Activated CD4-positive, alpha-beta T cell treated with anti-CD3 and anti-CD28 coated beads, Interleukin-2, amount 10 ng/mL, durations not matched to agents 7 days and 5 days (primary cell): ENCODE results near the gene CFD. TPM values are rescaled to one million over a fixed set of nuclear protein-coding genes. Genes with fewer than 3 reads are reported as not detected.

Experiments
- CTCF ChIA-PET: fragments of 350-600 bp; sonication (Branson Sonifier 250); formaldehyde crosslinking; loops from one replicate; lab custom pipeline; 2021; ENCODE audit warnings: antibody characterized with exemption; lab: Charles Lee
- POLR2A ChIA-PET: fragments of 350-600 bp; sonication (Branson Sonifier 250); formaldehyde crosslinking; loops from one replicate; lab custom pipeline; 2021; ENCODE audit warnings: antibody characterized with exemption; lab: Charles Lee
- DNase-seq: peaks from one replicate; pipeline ENCODE4 v3.0.0-alpha.2; 2020
- H3K27ac Mint-ChIP-seq: one replicate; pipeline ENCODE4 v1.8.0; 2021; ENCODE audit warnings: mild to moderate bottlenecking, moderate library complexity, mixed read lengths
- H3K27me3 Mint-ChIP-seq: one replicate; pipeline ENCODE4 v1.8.0; 2021; ENCODE audit warnings: mixed read lengths
- H3K36me3 Mint-ChIP-seq: one replicate; pipeline ENCODE4 v1.8.0; 2021; ENCODE audit warnings: low read depth, mixed read lengths
- H3K4me1 Mint-ChIP-seq: one replicate; pipeline ENCODE4 v1.8.0; 2021; ENCODE audit warnings: mixed read lengths
- H3K4me3 Mint-ChIP-seq: one replicate; pipeline ENCODE4 v1.8.0; 2021; ENCODE audit warnings: mild to moderate bottlenecking, moderate library complexity, mixed read lengths
- H3K9me3 Mint-ChIP-seq: one replicate; pipeline ENCODE4 v1.8.0; 2021; ENCODE audit warnings: mixed read lengths
- microRNA-seq: library from miRNA; unstranded; fragments of <30 nt; microRNA quantifications from one replicate; pipeline ENCODE4 v1.2.0, GENCODE V29; 2021; ENCODE audit warnings: borderline microRNAs expressed, borderline replicate concordance
- total RNA-seq, 2 experiments: library from RNA; stranded (reverse); gene quantifications; one replicate each; pipeline ENCODE4 v1.2.3, GENCODE V29; 2021

CFD gene
- total RNA-seq, 2 experiments from 2014 or later = 1.5 to 1.6 TPM

DNA sequence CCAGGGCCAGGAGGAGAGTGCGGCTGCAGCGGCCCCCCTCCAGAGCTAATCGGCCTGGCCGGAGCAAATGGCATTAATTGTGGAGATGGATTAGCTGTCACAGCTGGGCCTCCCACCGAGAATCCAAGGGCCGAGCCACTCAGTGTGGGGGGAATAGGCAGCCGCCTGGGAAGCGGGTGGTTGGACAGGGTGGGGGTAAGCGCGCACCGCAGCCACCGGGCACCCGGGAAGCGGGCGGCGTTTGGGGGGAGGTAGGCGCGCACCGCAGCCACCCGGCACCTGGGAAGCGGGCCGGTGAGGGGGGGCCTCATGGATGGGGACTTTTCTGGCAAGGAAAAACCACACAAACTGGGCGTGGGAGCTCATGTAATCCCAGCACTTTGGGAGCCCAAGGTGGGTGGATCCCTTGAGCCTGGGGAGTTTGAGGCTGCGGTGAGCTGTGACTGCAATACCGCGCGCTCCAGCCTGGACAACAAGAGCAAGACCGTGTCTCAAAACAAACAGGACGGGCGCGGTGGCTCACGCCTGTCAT is 43.9 kb downstream of the CFD start:
- CTCF ChIA-PET = interaction anchor here (1.1 to 2.3 kb wide), 3 partner anchors 10 to 75 kb away, joined by 3 to 7 read pairs (median 3); partner anchors contain the start of genes AZU1, MED16 and RNU6-9
- Mint-ChIP-seq H3K27me3 (no peaks in the 10 kb centered on the region), H3K9me3 (no peaks in the 10 kb centered on the region), H3K4me1 (peaks cover 47% of the 10 kb centered on the region), H3K27ac (no peak overlapping the region), H3K4me3 (no peak overlapping the region), H3K36me3 (peaks cover 25% of the 10 kb centered on the region)
- DNase-seq = no peak
- POLR2A ChIA-PET = no interaction called here

DNA sequence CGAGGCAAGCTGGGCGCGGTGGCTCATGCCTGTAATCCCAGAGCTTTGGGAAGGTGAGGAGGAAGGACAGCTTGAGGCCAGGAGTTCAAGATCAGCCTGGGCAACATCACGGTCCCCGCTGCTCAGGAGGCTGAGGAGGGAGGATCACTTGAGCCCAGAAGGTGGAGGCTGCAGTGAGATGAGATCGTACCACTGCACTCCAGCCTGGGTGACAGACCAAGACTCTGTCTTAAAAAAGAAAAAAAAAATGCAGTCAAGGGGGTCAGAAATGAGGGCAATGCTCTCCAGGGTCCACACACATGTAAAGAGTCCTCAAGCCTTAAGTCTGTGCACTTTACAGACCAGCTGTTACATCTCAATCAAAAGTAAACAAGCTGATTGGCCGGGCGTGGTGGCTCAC is 45.1 kb downstream of the CFD start:
- Mint-ChIP-seq H3K9me3 (no peaks in the 10 kb centered on the region), H3K27me3 (no peaks in the 10 kb centered on the region), H3K4me1 (peaks cover 57% of the 10 kb centered on the region), H3K27ac (peak overlapping the region; percentile 31), H3K4me3 (no peak overlapping the region), H3K36me3 (peaks cover 25% of the 10 kb centered on the region)
- no peak for DNase-seq
- CTCF ChIA-PET = interaction anchor here (1.5 to 2.3 kb wide), 2 partner anchors 30 to 42 kb away, joined by 6 to 7 read pairs; no protein-coding TSS in a partner anchor
- POLR2A ChIA-PET = no interaction called here

DNA sequence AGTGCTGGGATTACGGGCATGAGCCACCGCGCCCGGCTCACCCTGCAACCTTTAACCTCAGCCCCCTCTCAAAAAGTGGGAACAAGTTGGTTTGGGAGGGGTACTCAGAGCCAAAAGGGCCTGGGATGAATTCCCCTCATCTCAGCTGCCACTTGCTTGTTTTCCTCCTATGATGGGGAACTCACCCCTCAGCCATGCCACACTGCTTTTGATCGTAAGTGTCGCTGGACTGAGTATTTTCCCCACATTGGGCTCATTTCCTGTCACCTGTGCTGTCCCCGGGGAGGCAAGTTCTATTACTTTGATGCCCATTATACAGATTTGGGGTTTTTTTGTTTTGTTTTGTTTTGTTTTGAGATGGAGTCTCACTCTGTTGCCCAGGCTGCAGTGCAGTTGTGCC is 47.0 kb downstream of the CFD start:
- Mint-ChIP-seq H3K27me3 (no peaks in the 10 kb centered on the region), H3K4me3 (no peak overlapping the region), H3K9me3 (no peaks in the 10 kb centered on the region), H3K36me3 (peaks cover 23% of the 10 kb centered on the region), H3K4me1 (peaks cover 62% of the 10 kb centered on the region), H3K27ac (peak overlapping the region; percentile 99)
- ChIA-PET CTCF (interaction anchor here (0.7 to 5.5 kb wide), 7 partner anchors 10 to 86 kb away, joined by 3 to 34 read pairs (median 3); no protein-coding TSS in a partner anchor), POLR2A (no interaction called here)
- DNase-seq = peak; percentile 50

DNA sequence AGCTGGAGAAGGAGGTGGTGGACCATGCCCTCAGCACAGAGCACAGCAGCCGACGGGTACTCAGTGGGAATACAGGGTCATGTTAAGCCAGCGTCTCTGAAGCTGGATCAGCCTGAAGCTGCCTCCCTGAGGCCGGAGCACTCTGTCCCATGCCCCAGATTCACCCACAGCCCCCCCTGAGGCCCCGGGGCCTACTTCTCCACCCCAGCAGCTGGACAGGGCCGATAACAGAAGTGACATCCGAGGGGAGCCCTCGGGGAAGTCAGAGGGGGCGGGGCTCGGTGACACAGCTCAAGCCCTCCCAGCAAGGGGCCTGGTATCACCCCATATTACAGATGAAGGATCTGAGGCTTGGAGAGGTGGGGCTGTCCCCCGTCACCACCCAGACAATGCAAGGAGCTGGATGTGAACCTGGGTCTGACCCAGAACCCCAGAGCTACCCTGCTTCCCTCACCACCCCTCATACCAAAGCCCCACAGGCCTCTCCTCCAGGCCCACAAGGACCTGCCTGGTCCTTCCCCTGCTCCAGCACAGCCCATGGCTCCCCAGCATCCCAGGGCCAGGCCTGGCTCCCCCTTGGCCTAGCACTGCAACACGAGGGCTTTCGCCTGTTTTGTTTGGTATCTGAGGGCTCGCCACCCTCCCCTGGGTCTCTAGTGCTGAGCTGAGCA is 47.9 kb downstream of the CFD start:
- POLR2A ChIA-PET = no interaction called here
- DNase-seq = no peak
- CTCF ChIA-PET = interaction anchor here (0.8 to 5.5 kb wide), 8 partner anchors 10 to 62 kb away, joined by 3 to 34 read pairs (median 3); no protein-coding TSS in a partner anchor
- Mint-ChIP-seq H3K9me3 (no peaks in the 10 kb centered on the region), H3K4me1 (peaks cover 60% of the 10 kb centered on the region), H3K4me3 (no peak overlapping the region), H3K27ac (peak overlapping the region; percentile 99), H3K36me3 (peaks cover 23% of the 10 kb centered on the region), H3K27me3 (no peaks in the 10 kb centered on the region)

DNA sequence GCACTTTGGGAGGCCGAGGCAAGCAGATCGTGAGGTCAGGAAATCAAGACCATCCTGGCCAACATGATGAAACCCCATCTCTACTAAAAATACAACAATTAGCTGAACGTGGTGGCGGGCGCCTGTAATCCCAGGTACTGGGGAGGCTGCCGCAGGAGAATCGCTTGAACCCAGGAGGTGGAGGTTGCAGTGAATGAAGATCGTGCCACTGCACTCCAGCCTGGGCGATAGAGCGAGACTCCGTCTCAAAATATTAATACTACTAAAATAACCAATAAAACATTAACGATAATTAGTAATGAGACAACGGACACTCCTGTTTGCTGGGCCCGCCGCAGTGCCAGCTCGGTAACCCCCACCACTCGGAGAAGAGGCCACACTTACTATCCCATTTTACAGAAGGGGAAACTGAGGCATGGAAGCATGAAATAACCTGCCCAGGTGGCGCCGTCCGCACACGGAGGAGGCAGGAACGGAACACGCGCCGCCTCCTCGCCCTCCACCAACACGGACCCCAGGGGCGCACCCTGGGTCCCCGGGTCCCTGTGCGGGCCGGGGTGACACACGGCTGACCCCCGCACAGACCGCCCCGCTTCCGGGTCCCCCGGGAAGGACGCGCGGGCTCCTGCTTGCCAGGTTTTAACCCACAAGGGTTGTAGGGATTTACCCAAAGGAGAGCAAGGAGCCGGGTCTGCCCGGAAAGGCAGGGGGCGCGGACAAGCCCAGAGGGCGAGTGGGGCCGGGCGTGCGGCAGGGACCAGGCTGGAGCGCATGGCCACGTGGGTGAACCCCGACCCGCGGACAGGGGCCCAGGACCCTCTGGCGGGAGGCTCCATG is 52.0 kb downstream of the CFD start:
- Mint-ChIP-seq H3K9me3 (no peaks in the 10 kb centered on the region), H3K4me1 (peaks cover 52% of the 10 kb centered on the region), H3K27ac (peak overlapping the region; percentile 99), H3K36me3 (peaks cover 14% of the 10 kb centered on the region), H3K4me3 (peak overlapping the region; percentile 66), H3K27me3 (no peaks in the 10 kb centered on the region)
- CTCF ChIA-PET = interaction anchor here (5.5 kb wide), 1 partner anchor 48 kb away, joined by 34 read pairs; no protein-coding TSS in a partner anchor
- POLR2A ChIA-PET = no interaction called here
- no peak for DNase-seq

DNA sequence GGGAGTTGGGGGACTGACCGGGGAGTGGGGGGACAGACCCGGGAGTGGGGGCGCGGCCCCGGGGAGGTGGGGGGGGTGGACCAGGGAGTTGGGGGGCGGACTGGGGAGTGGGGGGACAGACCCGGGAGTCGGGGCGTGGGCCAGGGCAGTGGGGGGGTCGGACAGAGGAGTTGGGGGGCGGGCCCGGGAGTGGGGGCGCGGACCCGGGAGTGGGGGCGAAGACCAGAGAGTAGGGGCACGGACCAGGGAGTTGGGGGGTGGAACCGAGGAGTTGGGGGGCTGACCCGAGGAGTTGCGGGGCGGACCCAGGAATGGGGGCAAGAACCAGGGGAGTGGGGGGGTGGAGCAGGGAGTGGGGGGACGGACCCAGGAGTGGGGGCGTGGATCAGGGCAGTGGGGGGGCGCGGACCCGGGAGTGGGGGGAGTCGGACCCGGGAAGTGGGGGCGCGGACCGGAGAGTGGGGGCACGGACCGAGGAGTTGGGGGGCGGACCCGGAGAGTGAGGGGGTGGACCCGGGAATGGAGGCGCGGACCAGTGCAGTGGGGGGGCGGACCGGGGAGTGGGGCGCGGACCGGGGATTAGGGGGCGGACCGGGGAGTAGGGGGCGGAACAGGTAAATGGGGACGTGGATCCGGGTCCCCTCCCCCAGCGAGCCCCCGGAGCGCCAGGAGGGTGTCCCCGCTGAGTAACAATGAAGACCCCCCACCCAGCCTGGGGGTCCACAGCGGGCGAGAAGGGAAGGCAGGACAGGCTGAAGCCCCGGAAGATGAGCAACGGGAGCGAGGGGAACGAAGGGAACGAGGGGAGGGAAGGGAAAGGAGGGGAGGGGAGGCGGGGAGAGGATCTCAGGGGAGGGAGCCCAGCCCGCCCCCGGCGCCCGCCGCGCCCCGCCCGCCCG is 53.0 kb downstream of the CFD start:
- CTCF ChIA-PET = no interaction called here
- H3K4me3 Mint-ChIP-seq = peak overlapping the region; percentile 83
- no peaks in the 10 kb centered on the region for H3K9me3 Mint-ChIP-seq
- no peak for DNase-seq
- peaks cover 1% of the 10 kb centered on the region for H3K27me3 Mint-ChIP-seq
- H3K4me1 Mint-ChIP-seq = peaks cover 42% of the 10 kb centered on the region
- peaks cover 11% of the 10 kb centered on the region for H3K36me3 Mint-ChIP-seq
- POLR2A ChIA-PET = no interaction called here
- H3K27ac Mint-ChIP-seq = peak overlapping the region; percentile 86

Small RNA genes lying within 50 kb of the gene (microRNA-seq; reads per million reads assigned to microRNA genes)
- 26.6 reads per million, percentile 53 among the genes with 10 or more reads in this experiment for gene MIR3187

Other genes starting within 250 kb of the CFD start
- 10 to 100 TPM; 42.1 to 52.3 TPM for gene POLRMT, start 226.1 kb upstream of the CFD start, total RNA-seq
- gene FGF22, start 219.8 kb upstream of the CFD start, total RNA-seq = under 1 TPM in 1 of 2 experiments, not detected in 1; 0.12 TPM
- gene RNF126, start 196.4 kb upstream of the CFD start, total RNA-seq = 10 to 100 TPM; 71.5 to 80.3 TPM
- gene FSTL3, start 183.3 kb upstream of the CFD start, total RNA-seq = 1 to 10 TPM; 1.6 to 2.1 TPM
- not detected for gene PRSS57, start 164.2 kb upstream of the CFD start, total RNA-seq
- not detected for gene PALM, start 150.7 kb upstream of the CFD start, total RNA-seq
- not detected for gene MISP, start 108.6 kb upstream of the CFD start, total RNA-seq
- gene PTBP1, start 62.2 kb upstream of the CFD start, total RNA-seq = 100 to 1,000 TPM; 487 to 536 TPM
- gene PLPPR3, start 37.7 kb upstream of the CFD start, total RNA-seq = not detected
- not detected for gene AZU1, start 31.8 kb upstream of the CFD start, total RNA-seq
- gene PRTN3, start 18.7 kb upstream of the CFD start, total RNA-seq = not detected
- not detected for gene ELANE, start 7.4 kb upstream of the CFD start, total RNA-seq
- gene MED16, start 33.5 kb downstream of the CFD start, total RNA-seq = 10 to 100 TPM; 72.5 to 88.1 TPM
- not detected for gene RNU6-9, start 33.8 kb downstream of the CFD start, total RNA-seq
- gene R3HDM4, start 53.6 kb downstream of the CFD start, total RNA-seq = 100 to 1,000 TPM; 120 to 121 TPM
- 1 to 10 TPM in 1 of 2 experiments, under 1 TPM in 1; 0.72 to 1.1 TPM for gene KISS1R, start 57.7 kb downstream of the CFD start, total RNA-seq
- gene ARID3A, start 66.4 kb downstream of the CFD start, total RNA-seq = 10 to 100 TPM; 25.8 to 28.4 TPM
- gene WDR18, start 124.7 kb downstream of the CFD start, total RNA-seq = 10 to 100 TPM; 39.2 to 49.2 TPM
- gene GRIN3B, start 140.8 kb downstream of the CFD start, total RNA-seq = not detected
- 100 to 1,000 TPM; 183 to 195 TPM for gene TMEM259, start 161.5 kb downstream of the CFD start, total RNA-seq
- not detected for gene RNU6-2, start 161.9 kb downstream of the CFD start, total RNA-seq
- 100 to 1,000 TPM; 558 to 580 TPM for gene CNN2, start 166.9 kb downstream of the CFD start, total RNA-seq
- gene ABCA7, start 180.4 kb downstream of the CFD start, total RNA-seq = 10 to 100 TPM; 75.9 to 87.5 TPM
- 100 to 1,000 TPM; 487 to 570 TPM for gene ARHGAP45, start 207.5 kb downstream of the CFD start, total RNA-seq
- 100 to 1,000 TPM; 120 to 133 TPM for gene POLR2E, start 235.7 kb downstream of the CFD start, total RNA-seq
- 100 to 1,000 TPM; 106 to 114 TPM for gene GPX4, start 244.3 kb downstream of the CFD start, total RNA-seq